ENCODE measurements around the gene TMPRSS4.

DNA sequence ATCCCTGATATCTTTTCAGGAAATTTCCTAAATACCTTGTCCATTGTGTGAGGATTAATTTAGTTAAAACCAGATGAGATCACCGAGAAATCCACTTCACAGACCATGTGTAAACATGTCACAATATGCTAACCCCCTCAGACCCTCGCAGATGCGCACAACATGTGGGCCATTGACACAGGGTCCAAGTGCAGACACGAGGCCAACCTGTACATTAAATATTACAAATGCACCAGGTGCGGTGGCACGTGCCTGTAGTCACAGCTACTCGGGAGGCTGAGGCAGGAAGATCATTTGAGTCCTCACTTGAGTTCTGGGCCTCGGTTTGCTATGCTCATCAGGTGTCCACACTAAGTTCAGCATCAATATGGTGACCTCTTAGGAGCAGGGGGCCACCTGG lies 9.9 kb upstream of the TMPRSS4 start:
- TF ChIP-seq, protein P1, sequence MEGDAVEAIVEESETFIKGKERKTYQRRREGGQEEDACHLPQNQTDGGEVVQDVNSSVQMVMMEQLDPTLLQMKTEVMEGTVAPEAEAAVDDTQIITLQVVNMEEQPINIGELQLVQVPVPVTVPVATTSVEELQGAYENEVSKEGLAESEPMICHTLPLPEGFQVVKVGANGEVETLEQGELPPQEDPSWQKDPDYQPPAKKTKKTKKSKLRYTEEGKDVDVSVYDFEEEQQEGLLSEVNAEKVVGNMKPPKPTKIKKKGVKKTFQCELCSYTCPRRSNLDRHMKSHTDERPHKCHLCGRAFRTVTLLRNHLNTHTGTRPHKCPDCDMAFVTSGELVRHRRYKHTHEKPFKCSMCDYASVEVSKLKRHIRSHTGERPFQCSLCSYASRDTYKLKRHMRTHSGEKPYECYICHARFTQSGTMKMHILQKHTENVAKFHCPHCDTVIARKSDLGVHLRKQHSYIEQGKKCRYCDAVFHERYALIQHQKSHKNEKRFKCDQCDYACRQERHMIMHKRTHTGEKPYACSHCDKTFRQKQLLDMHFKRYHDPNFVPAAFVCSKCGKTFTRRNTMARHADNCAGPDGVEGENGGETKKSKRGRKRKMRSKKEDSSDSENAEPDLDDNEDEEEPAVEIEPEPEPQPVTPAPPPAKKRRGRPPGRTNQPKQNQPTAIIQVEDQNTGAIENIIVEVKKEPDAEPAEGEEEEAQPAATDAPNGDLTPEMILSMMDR (conservative IDR thresholded peaks at IDR 0.05; ENCODE audit: low read length) = no peak
- TF ChIP-seq EZH2phosphoT487 (IDR thresholded peaks at IDR 0.05; ENCODE audit: borderline replicate concordance) = no peak
